ENCODE data around the gene ZNF730. TPM values are rescaled to one million over a fixed set of nuclear protein-coding genes. Genes with fewer than 3 reads are reported as not detected.
"Not testable (repeated sequence)": the region's sequence is repeated elsewhere in the genome, so short reads cannot be mapped to it uniquely, and the experiment has no call there.

The ZNF730 gene
- total RNA-seq, 1 experiment from 2014 or later: not detected

DNA sequence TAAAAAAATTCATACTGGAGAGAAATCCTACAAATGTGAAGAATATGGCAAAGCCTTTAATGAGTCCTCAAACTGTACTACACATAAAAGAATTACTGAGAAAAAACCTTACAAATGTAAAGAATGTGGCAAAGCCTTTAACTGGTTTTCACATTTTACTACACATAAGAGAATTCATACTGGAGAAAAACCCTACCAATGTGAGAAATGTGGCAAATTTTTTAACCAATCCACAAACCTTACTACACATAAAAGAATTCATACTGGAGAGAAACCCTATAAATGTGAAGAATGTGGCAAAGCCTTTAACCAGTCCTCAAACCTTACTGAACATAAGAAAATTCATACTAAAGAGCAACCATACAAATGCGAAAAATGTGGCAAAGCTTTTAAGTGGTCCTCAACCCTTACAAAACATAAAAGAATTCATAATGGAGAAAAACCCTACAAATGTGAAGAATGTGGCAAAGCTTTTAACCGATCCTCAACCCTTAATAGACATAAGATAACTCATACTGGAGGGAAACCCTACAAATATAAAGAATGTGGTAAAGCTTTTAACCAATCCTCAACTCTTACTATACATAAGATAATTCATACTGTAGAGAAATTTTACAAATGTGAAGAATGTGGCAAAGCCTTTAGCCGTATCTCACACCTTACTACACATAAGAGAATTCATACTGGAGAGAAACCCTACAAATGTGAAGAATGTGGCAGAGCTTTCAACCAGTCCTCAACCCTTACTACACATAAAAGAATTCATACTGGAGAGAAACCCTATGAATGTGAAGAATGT lies 29.0 kb downstream of the ZNF730 start:
- no TSS peak for BruUV-seq (replicated peaks)
- TF ChIP-seq CTCF (IDR thresholded peaks at IDR 0.05; ENCODE audit: unreplicated experiment): no peak
- H3K4me1 Mint-ChIP-seq (ENCODE audit: insufficient read depth, unreplicated experiment): no peaks in the 10 kb centered on the region
- H3K27ac Mint-ChIP-seq (ENCODE audit: low read depth, unreplicated experiment): no peak overlapping the region
- no peaks in the 10 kb centered on the region for H3K27me3 Mint-ChIP-seq (ENCODE audit: insufficient read depth, unreplicated experiment)
- intact Hi-C loops (cut with micrococcal nuclease): no loop called here
- CTCF ChIA-PET: no interaction called here
- no peaks in the 10 kb centered on the region for H3K36me3 Mint-ChIP-seq (ENCODE audit: insufficient read depth, unreplicated experiment)
- no peak overlapping the region for H3K4me3 Mint-ChIP-seq (ENCODE audit: unreplicated experiment)
- DNase-seq (ENCODE audit: unreplicated experiment): no peak
- peaks cover 23% of the 10 kb centered on the region for H3K9me3 Mint-ChIP-seq (ENCODE audit: unreplicated experiment)
- POLR2A ChIA-PET: no interaction called here

DNA sequence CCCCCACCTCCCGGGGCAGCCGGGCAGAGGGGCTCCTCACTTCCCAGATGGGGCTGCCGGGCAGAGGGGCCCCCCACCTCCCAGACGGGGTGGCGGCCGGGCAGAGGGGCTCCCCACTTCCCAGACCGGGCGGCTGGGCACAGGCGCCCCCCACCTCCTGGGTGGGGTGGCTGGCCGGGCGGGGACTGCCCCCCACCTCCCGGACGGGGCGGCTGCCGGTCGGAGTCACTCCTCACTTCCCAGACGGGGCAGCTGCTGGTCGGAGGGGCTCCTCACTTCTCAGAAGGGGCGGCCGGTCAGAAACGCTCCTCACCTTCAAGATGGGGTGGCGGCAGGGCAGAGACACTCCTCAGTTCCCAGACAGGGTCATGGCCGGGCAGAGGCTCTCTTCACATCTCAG lies 43.9 kb downstream of the ZNF730 start:
- POLR2A ChIA-PET: no interaction called here
- no peak for DNase-seq (ENCODE audit: unreplicated experiment)
- H3K27ac Mint-ChIP-seq (ENCODE audit: low read depth, unreplicated experiment): no peak overlapping the region
- H3K27me3 Mint-ChIP-seq (ENCODE audit: insufficient read depth, unreplicated experiment): no peaks in the 10 kb centered on the region
- no peak for TF ChIP-seq CTCF (IDR thresholded peaks at IDR 0.05; ENCODE audit: unreplicated experiment)
- no peaks in the 10 kb centered on the region for H3K36me3 Mint-ChIP-seq (ENCODE audit: insufficient read depth, unreplicated experiment)
- H3K4me3 Mint-ChIP-seq (ENCODE audit: unreplicated experiment): no peak overlapping the region
- CTCF ChIA-PET: no interaction called here
- peaks cover 31% of the 10 kb centered on the region for H3K9me3 Mint-ChIP-seq (ENCODE audit: unreplicated experiment)
- no peaks in the 10 kb centered on the region for H3K4me1 Mint-ChIP-seq (ENCODE audit: insufficient read depth, unreplicated experiment)
- no TSS peak for BruUV-seq (replicated peaks)
- intact Hi-C loops (cut with micrococcal nuclease): no loop called here

GRCh38 chr19:23168286-23168685 lies 51.5 kb downstream of the ZNF730 start:
- H3K9me3 Mint-ChIP-seq (ENCODE audit: unreplicated experiment); H3K36me3 Mint-ChIP-seq (ENCODE audit: insufficient read depth, unreplicated experiment); H3K27ac Mint-ChIP-seq (ENCODE audit: low read depth, unreplicated experiment); BruUV-seq (replicated peaks); POLR2A ChIA-PET; intact Hi-C loops (cut with micrococcal nuclease); CTCF ChIA-PET; DNase-seq (ENCODE audit: unreplicated experiment); H3K4me1 Mint-ChIP-seq (ENCODE audit: insufficient read depth, unreplicated experiment); H3K4me3 Mint-ChIP-seq (ENCODE audit: unreplicated experiment); H3K27me3 Mint-ChIP-seq (ENCODE audit: insufficient read depth, unreplicated experiment): not testable (repeated sequence)

- POLR2A ChIA-PET: no interaction called here
- H3K9me3 Mint-ChIP-seq (ENCODE audit: unreplicated experiment): peaks cover 56% of the 10 kb centered on the region
These were observed 66.4 kb downstream of the ZNF730 start for GRCh38 chr19:23183251-23183650.

More at GRCh38 chr19:23183251-23183650, 66.4 kb downstream of the ZNF730 start:
- Mint-ChIP-seq H3K4me3 (ENCODE audit: unreplicated experiment) (no peak overlapping the region), H3K4me1 (ENCODE audit: insufficient read depth, unreplicated experiment) (no peaks in the 10 kb centered on the region), H3K27me3 (ENCODE audit: insufficient read depth, unreplicated experiment) (no peaks in the 10 kb centered on the region), H3K27ac (ENCODE audit: low read depth, unreplicated experiment) (no peak overlapping the region), H3K36me3 (ENCODE audit: insufficient read depth, unreplicated experiment) (no peaks in the 10 kb centered on the region)
- DNase-seq (ENCODE audit: unreplicated experiment): no peak
- intact Hi-C loops (cut with micrococcal nuclease): no loop called here
- no peak for TF ChIP-seq CTCF (IDR thresholded peaks at IDR 0.05; ENCODE audit: unreplicated experiment)
- CTCF ChIA-PET: no interaction called here
- no TSS peak for BruUV-seq (replicated peaks)

Measured in MCF 10A (cell line).